ENCODE measurements around the gene COX6A1. TPM values are rescaled to one million over a fixed set of nuclear protein-coding genes. Genes with fewer than 3 reads are reported as not detected.

The COX6A1 gene
- total RNA-seq, 1 experiment from 2014 or later: 464 TPM

DNA sequence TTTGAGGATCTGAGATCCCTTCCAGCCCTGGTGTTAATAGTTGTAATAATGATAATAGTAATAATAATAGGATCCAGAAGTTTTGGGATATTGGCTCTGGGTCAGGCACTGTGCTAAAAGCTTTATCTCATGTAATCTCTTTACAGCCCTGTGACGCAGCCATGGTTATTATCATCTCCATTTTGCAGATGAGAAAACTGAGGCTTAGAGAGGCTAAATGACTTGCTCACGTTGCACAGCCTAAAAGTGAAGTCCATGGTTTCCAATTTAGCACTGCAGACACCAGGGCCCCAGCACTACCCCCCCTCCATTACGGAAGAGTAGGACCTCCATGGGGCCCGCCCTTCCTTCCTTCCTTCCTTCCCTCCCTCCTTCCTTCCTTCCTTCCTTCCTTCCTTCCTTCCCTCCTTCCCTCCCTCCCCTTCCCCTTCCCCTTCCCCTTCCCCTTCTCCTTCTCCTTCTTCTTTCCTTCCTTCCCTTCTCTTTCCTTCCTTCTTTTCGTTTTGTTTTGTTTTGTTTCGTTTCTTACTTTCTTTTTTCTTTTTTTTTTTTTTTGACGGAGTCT is 14.9 kb upstream of the COX6A1 start:
- ChIA-PET CTCF (no interaction called here), RAD21 (ENCODE audit: low non-redundant PET in 1 of 2, low total read pairs in 2 of 2, uncharacterized antibody in 2 of 2, unreplicated experiment in 2 of 2) (no interaction called here), POLR2A (no interaction called here)
- Histone ChIP-seq H4K20me1 (ENCODE audit: insufficient read depth) (no peaks in the 10 kb centered on the region), H3K4me3 (replicated peaks in 1 of 2; ENCODE audit: low read depth in 1 of 2, low read length in 2 of 2) (no peak overlapping the region), H3K27ac (ENCODE audit: low read depth, low read length) (no peak overlapping the region), H3K4me2 (ENCODE audit: low read length) (no peak overlapping the region), H3K9ac (ENCODE audit: low read length) (no peak overlapping the region), H3K9me2 (ENCODE audit: insufficient read depth) (no peaks in the 10 kb centered on the region), H2AFZ (ENCODE audit: low read depth, low read length, poor library complexity, severe bottlenecking) (no peak overlapping the region), H3K9me3 (ENCODE audit: control insufficient read depth in 1 of 2, insufficient read depth in 1 of 2, low read depth in 1 of 2, low read length in 2 of 2) (no peaks in the 10 kb centered on the region), H3K27me3 (ENCODE audit: insufficient read depth, low read length) (no peaks in the 10 kb centered on the region), H3K79me2 (ENCODE audit: insufficient read depth, low read length) (no peaks in the 10 kb centered on the region), H3K4me1 (ENCODE audit: control insufficient read depth in 1 of 2, insufficient read depth in 2 of 2, low read length in 2 of 2) (no peaks in the 10 kb centered on the region), H3K36me3 (ENCODE audit: control insufficient read depth in 1 of 2, insufficient read depth in 2 of 2, low read length in 2 of 2) (no peaks in the 10 kb centered on the region)
- no TSS peak for BruUV-seq (replicated peaks)
- DNase-seq (ENCODE audit: low read depth, low spot score) (no peak), ATAC-seq (no peak)
- intact Hi-C loops (cut with micrococcal nuclease): no loop called here
- TF ChIP-seq, protein P1, sequence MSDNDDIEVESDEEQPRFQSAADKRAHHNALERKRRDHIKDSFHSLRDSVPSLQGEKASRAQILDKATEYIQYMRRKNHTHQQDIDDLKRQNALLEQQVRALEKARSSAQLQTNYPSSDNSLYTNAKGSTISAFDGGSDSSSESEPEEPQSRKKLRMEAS (IDR thresholded peaks at IDR 0.05): no peak
- TF ChIP-seq YY1 (IDR thresholded peaks at IDR 0.05; ENCODE audit: extremely low read depth, insufficient replicate concordance, low read depth, low read length): no peak
- TF ChIP-seq FOSL1 (IDR thresholded peaks at IDR 0.05; ENCODE audit: low read depth): no peak
- TF ChIP-seq EZH2phosphoT487 (IDR thresholded peaks at IDR 0.05; ENCODE audit: borderline replicate concordance): no peak
- no peak for TF ChIP-seq CBX3 (IDR thresholded peaks at IDR 0.05; ENCODE audit: low read depth)
- no peak for TF ChIP-seq POLR2A (IDR thresholded peaks at IDR 0.05; ENCODE audit: borderline replicate concordance, extremely low read depth, insufficient read depth, insufficient read length)
- TF ChIP-seq CEBPB (IDR thresholded peaks at IDR 0.05; ENCODE audit: low read depth): no peak
- TF ChIP-seq POLR2AphosphoS5 (IDR thresholded peaks at IDR 0.05; ENCODE audit: low read depth, low read length): no peak
- no peak for TF ChIP-seq ZNF274 (IDR thresholded peaks at IDR 0.05; ENCODE audit: low read depth, low read length)

DNA sequence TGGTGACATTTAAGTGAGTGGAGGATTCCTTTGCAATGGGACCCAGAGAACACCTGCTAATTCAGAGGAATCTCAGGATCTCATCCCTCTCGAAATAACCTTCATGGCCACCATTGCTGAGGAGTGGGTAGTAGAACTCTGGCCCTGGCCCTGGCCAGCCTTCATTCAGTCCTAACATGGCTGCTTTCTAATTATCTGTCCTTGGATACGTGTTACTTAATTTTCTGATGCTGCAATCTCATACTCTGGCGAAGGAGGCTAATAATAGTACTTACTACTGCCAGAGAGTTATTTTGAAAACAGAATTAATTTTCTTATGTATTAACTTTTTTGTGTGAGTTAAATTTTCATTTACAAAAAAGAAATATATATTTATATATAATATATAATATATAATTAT is 12.1 kb upstream of the COX6A1 start:
- POLR2A ChIA-PET: no interaction called here
- ATAC-seq (no peak), DNase-seq (ENCODE audit: low read depth, low spot score) (no peak)
- H2AFZ ChIP-seq (ENCODE audit: low read depth, low read length, poor library complexity, severe bottlenecking): peak overlapping the region; percentile 71
- H3K4me2 ChIP-seq (ENCODE audit: low read length): no peak overlapping the region
- H3K27ac ChIP-seq (ENCODE audit: low read depth, low read length): no peak overlapping the region
- CTCF ChIA-PET: no interaction called here
- no peaks in the 10 kb centered on the region for H3K79me2 ChIP-seq (ENCODE audit: insufficient read depth, low read length)
- no peak overlapping the region for H3K4me3 ChIP-seq (replicated peaks in 1 of 2; ENCODE audit: low read depth in 1 of 2, low read length in 2 of 2)
- H3K27me3 ChIP-seq (ENCODE audit: insufficient read depth, low read length): no peaks in the 10 kb centered on the region
- peaks cover 3 to 12% of the 10 kb centered on the region in 2 experiments; a peak in 3 of 4 replicates for H3K4me1 ChIP-seq (ENCODE audit: control insufficient read depth in 1 of 2, insufficient read depth in 2 of 2, low read length in 2 of 2)
- no peaks in the 10 kb centered on the region for H4K20me1 ChIP-seq (ENCODE audit: insufficient read depth)
- intact Hi-C loops (cut with micrococcal nuclease): loop anchor here (5.0 kb wide), 1 partner anchor 48 kb away; no protein-coding TSS in a partner anchor
- no peaks in the 10 kb centered on the region for H3K9me2 ChIP-seq (ENCODE audit: insufficient read depth)
- BruUV-seq (replicated peaks): no TSS peak
- no peaks in the 10 kb centered on the region; a peak in 1 of 4 replicates for H3K9me3 ChIP-seq (ENCODE audit: control insufficient read depth in 1 of 2, insufficient read depth in 1 of 2, low read depth in 1 of 2, low read length in 2 of 2)
- H3K36me3 ChIP-seq (ENCODE audit: control insufficient read depth in 1 of 2, insufficient read depth in 2 of 2, low read length in 2 of 2): no peaks in the 10 kb centered on the region
- H3K9ac ChIP-seq (ENCODE audit: low read length): no peak overlapping the region
- RAD21 ChIA-PET (ENCODE audit: low non-redundant PET in 1 of 2, low total read pairs in 2 of 2, uncharacterized antibody in 2 of 2, unreplicated experiment in 2 of 2): no interaction called here
- no peak for TF ChIP-seq TCF7L2 (IDR thresholded peaks at IDR 0.05; ENCODE audit: borderline replicate concordance, extremely low read depth, insufficient read depth, insufficient read length)
- no peak for TF ChIP-seq JUND (IDR thresholded peaks at IDR 0.05)
- TF ChIP-seq EZH2 (IDR thresholded peaks at IDR 0.05): no peak
- TF ChIP-seq EZH2phosphoT487 (IDR thresholded peaks at IDR 0.05; ENCODE audit: borderline replicate concordance): no peak
- no peak for TF ChIP-seq EGR1 (IDR thresholded peaks at IDR 0.05; ENCODE audit: low read depth)
- TF ChIP-seq, protein P2, sequence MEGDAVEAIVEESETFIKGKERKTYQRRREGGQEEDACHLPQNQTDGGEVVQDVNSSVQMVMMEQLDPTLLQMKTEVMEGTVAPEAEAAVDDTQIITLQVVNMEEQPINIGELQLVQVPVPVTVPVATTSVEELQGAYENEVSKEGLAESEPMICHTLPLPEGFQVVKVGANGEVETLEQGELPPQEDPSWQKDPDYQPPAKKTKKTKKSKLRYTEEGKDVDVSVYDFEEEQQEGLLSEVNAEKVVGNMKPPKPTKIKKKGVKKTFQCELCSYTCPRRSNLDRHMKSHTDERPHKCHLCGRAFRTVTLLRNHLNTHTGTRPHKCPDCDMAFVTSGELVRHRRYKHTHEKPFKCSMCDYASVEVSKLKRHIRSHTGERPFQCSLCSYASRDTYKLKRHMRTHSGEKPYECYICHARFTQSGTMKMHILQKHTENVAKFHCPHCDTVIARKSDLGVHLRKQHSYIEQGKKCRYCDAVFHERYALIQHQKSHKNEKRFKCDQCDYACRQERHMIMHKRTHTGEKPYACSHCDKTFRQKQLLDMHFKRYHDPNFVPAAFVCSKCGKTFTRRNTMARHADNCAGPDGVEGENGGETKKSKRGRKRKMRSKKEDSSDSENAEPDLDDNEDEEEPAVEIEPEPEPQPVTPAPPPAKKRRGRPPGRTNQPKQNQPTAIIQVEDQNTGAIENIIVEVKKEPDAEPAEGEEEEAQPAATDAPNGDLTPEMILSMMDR (IDR thresholded peaks at IDR 0.05 in 2 of 3, conservative IDR thresholded peaks at IDR 0.05 in 1 of 3; ENCODE audit: borderline replicate concordance in 1 of 3, insufficient read depth in 1 of 3, low read depth in 2 of 3, low read length in 2 of 3): no peak
- TF ChIP-seq, protein P3, sequence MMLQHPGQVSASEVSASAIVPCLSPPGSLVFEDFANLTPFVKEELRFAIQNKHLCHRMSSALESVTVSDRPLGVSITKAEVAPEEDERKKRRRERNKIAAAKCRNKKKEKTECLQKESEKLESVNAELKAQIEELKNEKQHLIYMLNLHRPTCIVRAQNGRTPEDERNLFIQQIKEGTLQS (IDR thresholded peaks at IDR 0.05): no peak
- TF ChIP-seq SP1 (IDR thresholded peaks at IDR 0.05; ENCODE audit: low read depth): no peak
- no peak for TF ChIP-seq CBX3 (IDR thresholded peaks at IDR 0.05; ENCODE audit: low read depth)
- no peak for TF ChIP-seq ZFX (IDR thresholded peaks at IDR 0.05)
- no peak for TF ChIP-seq YY1 (IDR thresholded peaks at IDR 0.05; ENCODE audit: extremely low read depth, insufficient replicate concordance, low read depth, low read length)
- no peak for TF ChIP-seq FOSL1 (IDR thresholded peaks at IDR 0.05; ENCODE audit: low read depth)
- TF ChIP-seq, protein P1 (IDR thresholded peaks at IDR 0.05): no peak

All from HCT116 (cell line).